HG03066 (cell line): ENCODE results near the gene RANBP6.
"Not testable (repeated sequence)": the region's sequence is repeated elsewhere in the genome, so short reads cannot be mapped to it uniquely, and the experiment has no call there.

Experiments
- ATAC-seq: cut with Tn5 transposase; IDR thresholded peaks from one replicate; pipeline ENCODE4 v1.9.1; 2021; ENCODE audit warnings: low read depth; ENCODE audit not compliant: unreplicated experiment

RANBP6 gene

GRCh38 chr9:6015278-6016157 lies at the start of gene RANBP6:
Gene RANBP6 (minus strand): TSS chr9:6015624. CDS start chr9:6015607, 17 bp downstream.
- peak; percentile 98 for ATAC-seq

GRCh38 chr9:6063146-6063545 lies 47.7 kb upstream of the RANBP6 start:
- ATAC-seq = not testable (repeated sequence)

GRCh38 chr9:6055666-6056065 lies 40.2 kb upstream of the RANBP6 start:
- ATAC-seq = no peak

- peak; percentile 52 for ATAC-seq
Measured at GRCh38 chr9:6055216-6055615, 39.8 kb upstream of the RANBP6 start.

GRCh38 chr9:6054280-6055099 lies 39.1 kb upstream of the RANBP6 start:
- ATAC-seq = no peak

GRCh38 chr9:6052293-6052919 lies 37.0 kb upstream of the RANBP6 start:
- no peak for ATAC-seq

GRCh38 chr9:6051511-6051950 lies 36.1 kb upstream of the RANBP6 start:
- ATAC-seq = peak; percentile 64

- peak; percentile 43 for ATAC-seq
Measured at GRCh38 chr9:6049798-6050197, 34.4 kb upstream of the RANBP6 start.

- ATAC-seq = no peak
Measured at GRCh38 chr9:6048039-6048438, 32.6 kb upstream of the RANBP6 start.

GRCh38 chr9:6047020-6047419 lies 31.6 kb upstream of the RANBP6 start:
- no peak for ATAC-seq

GRCh38 chr9:6045364-6045763 lies 29.9 kb upstream of the RANBP6 start:
- ATAC-seq = no peak

- ATAC-seq = no peak
Measured at GRCh38 chr9:6040077-6040476, 24.7 kb upstream of the RANBP6 start.

GRCh38 chr9:6036391-6036790 lies 21.0 kb upstream of the RANBP6 start:
- no peak for ATAC-seq

- no peak for ATAC-seq
Measured at GRCh38 chr9:6034954-6035353, 19.5 kb upstream of the RANBP6 start.

GRCh38 chr9:6029604-6030274 lies 14.3 kb upstream of the RANBP6 start:
- no peak for ATAC-seq

GRCh38 chr9:6024035-6024554 lies 8.7 kb upstream of the RANBP6 start:
- peak; percentile 88 for ATAC-seq

GRCh38 chr9:6016975-6017374 lies 1.6 kb upstream of the RANBP6 start:
- ATAC-seq = not testable (repeated sequence)

GRCh38 chr9:6014670-6015270 lies 654 bp downstream of the RANBP6 start:
- no peak for ATAC-seq

- ATAC-seq = peak; percentile 61
Measured at GRCh38 chr9:6008169-6008979, 7.0 kb downstream of the RANBP6 start.
